GM19043 (cell line): ENCODE data around the gene NPFFR2.
A peak's percentile ranks its signal among the peaks of the same experiment; 100 is the strongest.
"Not testable (repeated sequence)": the region's sequence is repeated elsewhere in the genome, so short reads cannot be mapped to it uniquely, and the experiment has no call there.

Experiments
- ATAC-seq: cut with Tn5 transposase; IDR thresholded peaks from one replicate; pipeline ENCODE4 v1.9.1; 2021; ENCODE audit warnings: low read depth; ENCODE audit not compliant: unreplicated experiment

The NPFFR2 gene

GRCh38 chr4:72031868-72032608, at the start of gene NPFFR2:
Gene NPFFR2, plus strand, starts transcription at chr4:72032000. Its CDS starts 96,592 bp downstream, at chr4:72128592.
- no peak for ATAC-seq

GRCh38 chr4:71992571-71993312, 39.1 kb upstream of the NPFFR2 start:
- ATAC-seq: no peak

GRCh38 chr4:71994559-71994958, 37.2 kb upstream of the NPFFR2 start:
- no peak for ATAC-seq

- ATAC-seq: no peak
These were observed 36.5 kb upstream of the NPFFR2 start for GRCh38 chr4:71995297-71995696.

GRCh38 chr4:72006586-72006985, 25.2 kb upstream of the NPFFR2 start:
- no peak for ATAC-seq

- no peak for ATAC-seq
These were observed 19.9 kb upstream of the NPFFR2 start for GRCh38 chr4:72011906-72012305.

GRCh38 chr4:72016011-72016410, 15.8 kb upstream of the NPFFR2 start:
- ATAC-seq: no peak

GRCh38 chr4:72019688-72020087, 12.1 kb upstream of the NPFFR2 start:
- ATAC-seq: no peak

GRCh38 chr4:72022553-72022952, 9.2 kb upstream of the NPFFR2 start:
- ATAC-seq: no peak

- no peak for ATAC-seq
These were observed 23.8 kb downstream of the NPFFR2 start for GRCh38 chr4:72055566-72055965.

GRCh38 chr4:72063726-72064125, 31.9 kb downstream of the NPFFR2 start:
- no peak for ATAC-seq

- ATAC-seq: no peak
These were observed 35.3 kb downstream of the NPFFR2 start for GRCh38 chr4:72067051-72067450.

GRCh38 chr4:72073816-72074215, 42.0 kb downstream of the NPFFR2 start:
- ATAC-seq: no peak

- no peak for ATAC-seq
These were observed 44.8 kb downstream of the NPFFR2 start for GRCh38 chr4:72076562-72076961.

GRCh38 chr4:72077346-72077745, 45.5 kb downstream of the NPFFR2 start:
- no peak for ATAC-seq

- peak; percentile 51 for ATAC-seq
These were observed 52.8 kb downstream of the NPFFR2 start for GRCh38 chr4:72084587-72085011.

GRCh38 chr4:72090606-72091005, 58.8 kb downstream of the NPFFR2 start:
- ATAC-seq: not testable (repeated sequence)

- ATAC-seq: no peak
These were observed 62.4 kb downstream of the NPFFR2 start for GRCh38 chr4:72094059-72094797.

- ATAC-seq: no peak
These were observed 75.7 kb downstream of the NPFFR2 start for GRCh38 chr4:72107456-72107855.

- no peak for ATAC-seq
These were observed 77.6 kb downstream of the NPFFR2 start for GRCh38 chr4:72109364-72109763.

GRCh38 chr4:72109959-72110497, 78.2 kb downstream of the NPFFR2 start:
- no peak for ATAC-seq
